Measurements from ENCODE around the gene CRADD. TPM values are rescaled to one million over a fixed set of nuclear protein-coding genes. Genes with fewer than 3 reads are reported as not detected.

CRADD gene
- total RNA-seq, 1 donor from 2014 or later: 19.1 TPM

DNA sequence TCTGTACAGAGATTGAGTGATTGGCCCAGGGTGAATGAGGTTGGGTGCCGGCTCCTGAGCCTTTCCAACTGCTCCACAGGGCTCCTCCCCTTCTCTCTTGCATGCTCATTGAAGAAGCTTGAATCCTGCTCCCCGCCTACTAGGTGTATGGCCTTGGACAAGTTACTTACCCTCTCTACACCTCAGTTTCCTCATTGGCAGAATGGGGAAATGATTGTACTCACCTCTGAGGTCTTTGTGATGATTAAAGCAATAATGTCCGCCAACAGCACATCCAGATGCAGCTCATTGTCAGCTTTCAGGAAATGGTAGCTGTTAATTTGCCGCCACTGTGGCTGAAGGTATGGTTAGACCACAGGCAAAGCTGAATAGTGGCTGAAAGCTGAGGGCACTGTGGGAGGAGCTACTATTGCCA is 174.1 kb downstream of the CRADD start:
- H3K36me3 ChIP-seq (ENCODE audit: control insufficient read depth, insufficient read depth, low read length): no peaks in the 10 kb centered on the region
- TF ChIP-seq, protein P1, sequence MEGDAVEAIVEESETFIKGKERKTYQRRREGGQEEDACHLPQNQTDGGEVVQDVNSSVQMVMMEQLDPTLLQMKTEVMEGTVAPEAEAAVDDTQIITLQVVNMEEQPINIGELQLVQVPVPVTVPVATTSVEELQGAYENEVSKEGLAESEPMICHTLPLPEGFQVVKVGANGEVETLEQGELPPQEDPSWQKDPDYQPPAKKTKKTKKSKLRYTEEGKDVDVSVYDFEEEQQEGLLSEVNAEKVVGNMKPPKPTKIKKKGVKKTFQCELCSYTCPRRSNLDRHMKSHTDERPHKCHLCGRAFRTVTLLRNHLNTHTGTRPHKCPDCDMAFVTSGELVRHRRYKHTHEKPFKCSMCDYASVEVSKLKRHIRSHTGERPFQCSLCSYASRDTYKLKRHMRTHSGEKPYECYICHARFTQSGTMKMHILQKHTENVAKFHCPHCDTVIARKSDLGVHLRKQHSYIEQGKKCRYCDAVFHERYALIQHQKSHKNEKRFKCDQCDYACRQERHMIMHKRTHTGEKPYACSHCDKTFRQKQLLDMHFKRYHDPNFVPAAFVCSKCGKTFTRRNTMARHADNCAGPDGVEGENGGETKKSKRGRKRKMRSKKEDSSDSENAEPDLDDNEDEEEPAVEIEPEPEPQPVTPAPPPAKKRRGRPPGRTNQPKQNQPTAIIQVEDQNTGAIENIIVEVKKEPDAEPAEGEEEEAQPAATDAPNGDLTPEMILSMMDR (IDR thresholded peaks at IDR 0.05; ENCODE audit: insufficient read depth, low read length, poor library complexity, severe bottlenecking): no peak
- no peak for DNase-seq (ENCODE audit: low read depth)
- H3K4me3 ChIP-seq (ENCODE audit: low read depth, low read length): no peak overlapping the region
- H3K27me3 ChIP-seq (ENCODE audit: control insufficient read depth, insufficient read depth, low read length): no peaks in the 10 kb centered on the region

DNA sequence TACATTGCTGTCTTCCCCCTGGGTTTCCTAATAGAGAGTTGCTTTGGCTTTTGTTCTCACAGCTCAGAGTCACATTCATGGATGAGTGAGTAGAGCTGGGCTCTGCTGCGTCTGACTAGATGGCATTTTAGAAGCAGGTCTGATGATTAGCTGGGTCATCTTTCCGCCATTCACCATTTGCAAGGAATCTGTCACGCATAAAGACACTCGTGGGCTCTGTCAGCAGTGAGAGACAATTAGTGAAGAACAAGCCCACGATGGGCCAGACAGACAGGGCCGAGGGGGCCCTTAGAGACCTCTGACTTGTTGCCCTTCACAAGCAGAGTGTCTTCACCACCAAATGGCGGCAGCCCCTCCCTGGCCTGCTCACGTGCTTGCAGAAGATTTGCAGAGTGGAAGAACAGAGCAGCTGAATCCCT is 175.0 kb downstream of the CRADD start:
- Histone ChIP-seq H3K36me3 (ENCODE audit: control insufficient read depth, insufficient read depth, low read length) (no peaks in the 10 kb centered on the region), H3K27me3 (ENCODE audit: control insufficient read depth, insufficient read depth, low read length) (no peaks in the 10 kb centered on the region), H3K4me3 (ENCODE audit: low read depth, low read length) (no peak overlapping the region)
- no peak for DNase-seq (ENCODE audit: low read depth)
- TF ChIP-seq, protein P1 (IDR thresholded peaks at IDR 0.05; ENCODE audit: insufficient read depth, low read length, poor library complexity, severe bottlenecking): no peak

DNA sequence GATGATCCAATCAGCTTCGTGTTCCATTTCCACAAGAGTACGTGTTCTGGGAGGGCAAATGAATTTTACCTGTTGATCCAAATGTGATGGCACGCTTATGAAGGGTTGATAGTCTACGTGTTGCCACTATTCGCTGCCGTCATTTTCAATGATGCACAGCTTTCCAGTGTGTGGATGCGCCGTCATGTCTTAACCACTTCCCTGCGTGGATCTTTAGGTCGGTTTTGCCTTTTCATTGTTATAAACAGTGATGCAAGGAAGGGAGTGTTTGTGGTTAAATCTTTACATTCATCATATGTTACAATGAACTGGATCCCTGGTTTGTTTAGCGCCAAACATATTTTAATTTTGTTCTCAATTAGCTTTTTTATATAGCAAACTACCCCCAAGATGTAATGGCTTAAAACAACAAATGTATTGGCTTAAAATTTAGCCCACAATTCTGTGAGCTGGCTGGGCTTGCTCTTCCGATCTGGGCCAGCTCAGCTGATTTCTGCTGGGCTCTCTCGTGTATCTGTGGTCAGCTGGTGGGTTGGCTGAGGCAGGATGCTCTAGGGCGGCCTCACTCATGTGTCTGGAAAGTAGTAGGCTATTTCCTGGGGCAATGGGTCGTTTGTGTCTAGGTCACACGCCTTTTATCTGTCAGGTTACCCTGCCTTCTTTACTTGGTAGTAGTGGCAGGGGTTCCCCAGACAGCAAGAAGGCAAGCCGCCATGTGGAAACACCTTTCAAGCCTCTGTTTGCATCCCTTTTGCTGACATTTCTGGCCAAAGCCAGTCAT is 176.7 kb downstream of the CRADD start:
- no peaks in the 10 kb centered on the region for H3K27me3 ChIP-seq (ENCODE audit: control insufficient read depth, insufficient read depth, low read length)
- no peaks in the 10 kb centered on the region for H3K36me3 ChIP-seq (ENCODE audit: control insufficient read depth, insufficient read depth, low read length)
- TF ChIP-seq, protein P1 (IDR thresholded peaks at IDR 0.05; ENCODE audit: insufficient read depth, low read length, poor library complexity, severe bottlenecking): no peak
- DNase-seq (ENCODE audit: low read depth): no peak
- no peak overlapping the region for H3K4me3 ChIP-seq (ENCODE audit: low read depth, low read length)

DNA sequence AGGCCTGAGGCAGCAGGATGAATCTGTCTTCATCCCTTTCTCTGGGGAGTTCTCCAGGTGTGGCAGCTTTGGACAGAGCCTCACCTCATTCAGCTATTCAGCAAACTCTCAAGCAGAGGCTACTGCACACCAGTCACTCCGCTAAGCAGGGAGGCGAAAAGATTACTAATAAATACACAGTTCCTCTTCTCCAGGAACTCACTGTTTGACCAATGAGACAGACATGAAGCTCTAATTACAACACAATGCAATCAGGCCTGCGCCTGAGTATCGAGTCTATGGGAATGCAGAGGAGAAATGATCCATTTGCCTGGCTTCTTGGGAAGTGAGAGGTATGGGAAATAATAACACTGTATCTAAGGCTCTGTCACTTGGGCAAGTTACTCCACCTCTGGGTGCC is 178.1 kb downstream of the CRADD start:
- Histone ChIP-seq H3K27me3 (ENCODE audit: control insufficient read depth, insufficient read depth, low read length) (no peaks in the 10 kb centered on the region), H3K36me3 (ENCODE audit: control insufficient read depth, insufficient read depth, low read length) (no peaks in the 10 kb centered on the region), H3K4me3 (ENCODE audit: low read depth, low read length) (no peak overlapping the region)
- TF ChIP-seq, protein P1 (IDR thresholded peaks at IDR 0.05; ENCODE audit: insufficient read depth, low read length, poor library complexity, severe bottlenecking): no peak
- no peak for DNase-seq (ENCODE audit: low read depth)

DNA sequence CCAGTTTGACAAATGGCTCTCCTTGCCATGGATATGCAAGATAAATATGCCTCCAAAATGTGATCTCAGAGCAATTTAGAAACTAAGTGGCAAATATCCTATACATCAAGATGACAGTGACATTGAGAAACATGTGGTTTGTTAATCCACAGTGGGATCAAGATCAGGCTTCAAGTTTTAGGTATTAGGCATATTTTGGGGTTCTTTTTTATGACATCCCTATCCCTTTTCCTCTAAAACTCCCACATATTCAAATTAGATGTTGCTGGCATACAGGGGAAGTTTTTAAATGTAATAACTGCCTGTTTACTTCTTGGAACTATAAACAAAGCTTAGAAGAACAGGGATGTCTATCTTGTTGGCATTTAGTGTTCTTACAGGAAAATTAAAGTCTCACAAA is 179.4 kb downstream of the CRADD start:
- no peak for DNase-seq (ENCODE audit: low read depth)
- H3K27me3 ChIP-seq (ENCODE audit: control insufficient read depth, insufficient read depth, low read length): no peaks in the 10 kb centered on the region
- H3K4me3 ChIP-seq (ENCODE audit: low read depth, low read length): no peak overlapping the region
- H3K36me3 ChIP-seq (ENCODE audit: control insufficient read depth, insufficient read depth, low read length): no peaks in the 10 kb centered on the region
- TF ChIP-seq, protein P1 (IDR thresholded peaks at IDR 0.05; ENCODE audit: insufficient read depth, low read length, poor library complexity, severe bottlenecking): no peak

Data from kidney epithelial cell (primary cell).